IMR-90 (cell line): Measurements from ENCODE around the gene MTCP1.

ENCODE experiments used
- CEBPB ChIP-seq: IDR thresholded peaks from 2 replicates; pipeline ENCODE4 v1.6.1; 2012; ENCODE audit warnings: low read depth, low read length, improper control_type of control experiment
- POLR2A ChIP-seq: IDR thresholded peaks from 2 replicates; pipeline ENCODE4 v1.6.1; 2012; ENCODE audit warnings: mild to moderate bottlenecking, low read depth, low read length
- RAD21 ChIP-seq: IDR thresholded peaks from 2 replicates; pipeline ENCODE4 v1.6.1; 2012; ENCODE audit warnings: low read length, improper control_type of control experiment
- TF ChIP-seq, protein P1 (sequence below): conservative IDR thresholded peaks from 2 replicates; pipeline ENCODE4 v1.5.1; 2012; ENCODE audit warnings: mild to moderate bottlenecking, low read depth, low read length, improper control_type of control experiment
- TF ChIP-seq, protein P2 (sequence below): fragments of 150-350 bp; IDR thresholded peaks from 2 replicates; pipeline ENCODE4 v1.6.1; 2017; ENCODE audit warnings: mild to moderate bottlenecking, antibody characterized with exemption, low read length, low read depth

GRCh38 chrX:155065035-155065734 lies 5.8 kb downstream of the MTCP1 start:
- no peak for TF ChIP-seq POLR2A
- TF ChIP-seq, protein P1, sequence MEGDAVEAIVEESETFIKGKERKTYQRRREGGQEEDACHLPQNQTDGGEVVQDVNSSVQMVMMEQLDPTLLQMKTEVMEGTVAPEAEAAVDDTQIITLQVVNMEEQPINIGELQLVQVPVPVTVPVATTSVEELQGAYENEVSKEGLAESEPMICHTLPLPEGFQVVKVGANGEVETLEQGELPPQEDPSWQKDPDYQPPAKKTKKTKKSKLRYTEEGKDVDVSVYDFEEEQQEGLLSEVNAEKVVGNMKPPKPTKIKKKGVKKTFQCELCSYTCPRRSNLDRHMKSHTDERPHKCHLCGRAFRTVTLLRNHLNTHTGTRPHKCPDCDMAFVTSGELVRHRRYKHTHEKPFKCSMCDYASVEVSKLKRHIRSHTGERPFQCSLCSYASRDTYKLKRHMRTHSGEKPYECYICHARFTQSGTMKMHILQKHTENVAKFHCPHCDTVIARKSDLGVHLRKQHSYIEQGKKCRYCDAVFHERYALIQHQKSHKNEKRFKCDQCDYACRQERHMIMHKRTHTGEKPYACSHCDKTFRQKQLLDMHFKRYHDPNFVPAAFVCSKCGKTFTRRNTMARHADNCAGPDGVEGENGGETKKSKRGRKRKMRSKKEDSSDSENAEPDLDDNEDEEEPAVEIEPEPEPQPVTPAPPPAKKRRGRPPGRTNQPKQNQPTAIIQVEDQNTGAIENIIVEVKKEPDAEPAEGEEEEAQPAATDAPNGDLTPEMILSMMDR, result no peak
- no peak for TF ChIP-seq RAD21
- TF ChIP-seq, protein P2, sequence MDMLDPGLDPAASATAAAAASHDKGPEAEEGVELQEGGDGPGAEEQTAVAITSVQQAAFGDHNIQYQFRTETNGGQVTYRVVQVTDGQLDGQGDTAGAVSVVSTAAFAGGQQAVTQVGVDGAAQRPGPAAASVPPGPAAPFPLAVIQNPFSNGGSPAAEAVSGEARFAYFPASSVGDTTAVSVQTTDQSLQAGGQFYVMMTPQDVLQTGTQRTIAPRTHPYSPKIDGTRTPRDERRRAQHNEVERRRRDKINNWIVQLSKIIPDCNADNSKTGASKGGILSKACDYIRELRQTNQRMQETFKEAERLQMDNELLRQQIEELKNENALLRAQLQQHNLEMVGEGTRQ, result no peak
- TF ChIP-seq CEBPB, result peak; percentile 84
